BLaER1 treated with 17β-estradiol and CSF1 and Interleukin-3, amounts not matched to agents 10 nM and 100 nM (cell line): Measurements from ENCODE around the gene PPP1R13L.

ENCODE experiments used
- H3K27ac ChIP-seq, 11 experiments: shearing (Covaris generic); formaldehyde crosslinking; 2 replicates each; pipeline ENCODE4 v1.8.1; 2022
- H3K27me3 ChIP-seq, 11 experiments: shearing (Covaris generic); formaldehyde crosslinking; 2 replicates each; pipeline ENCODE4 v1.8.1; 2022
- H3K36me3 ChIP-seq, 11 experiments: shearing (Covaris generic); formaldehyde crosslinking; 2 replicates each; pipeline ENCODE4 v1.8.1; 2022
- H3K4me1 ChIP-seq, 10 experiments: shearing (Covaris generic); formaldehyde crosslinking; 2 replicates each; pipeline ENCODE4 v1.8.1; 2022
- H3K4me2 ChIP-seq, 11 experiments: shearing (Covaris generic); formaldehyde crosslinking; 2 replicates each; pipeline ENCODE4 v1.8.1; 2022
- H3K4me3 ChIP-seq, 10 experiments: shearing (Covaris generic); formaldehyde crosslinking; 2 replicates each; pipeline ENCODE4 v1.8.1; 2022
- H3K9ac ChIP-seq, 11 experiments: shearing (Covaris generic); formaldehyde crosslinking; 2 replicates each; pipeline ENCODE4 v1.8.1; 2022
- H3K9me3 ChIP-seq, 11 experiments: shearing (Covaris generic); formaldehyde crosslinking; replicated peaks in 1 of 11; 2 replicates each; pipeline ENCODE4 v1.8.1; 2022
- H4K20me1 ChIP-seq, 11 experiments: shearing (Covaris generic); formaldehyde crosslinking; 2 replicates each; pipeline ENCODE4 v1.8.1; 2022
- Cebpa-rat ChIP-seq, 11 experiments: shearing (Covaris generic); IDR thresholded peaks; 2 replicates each; pipeline ENCODE4 v1.8.1; 2022

PPP1R13L gene

DNA sequence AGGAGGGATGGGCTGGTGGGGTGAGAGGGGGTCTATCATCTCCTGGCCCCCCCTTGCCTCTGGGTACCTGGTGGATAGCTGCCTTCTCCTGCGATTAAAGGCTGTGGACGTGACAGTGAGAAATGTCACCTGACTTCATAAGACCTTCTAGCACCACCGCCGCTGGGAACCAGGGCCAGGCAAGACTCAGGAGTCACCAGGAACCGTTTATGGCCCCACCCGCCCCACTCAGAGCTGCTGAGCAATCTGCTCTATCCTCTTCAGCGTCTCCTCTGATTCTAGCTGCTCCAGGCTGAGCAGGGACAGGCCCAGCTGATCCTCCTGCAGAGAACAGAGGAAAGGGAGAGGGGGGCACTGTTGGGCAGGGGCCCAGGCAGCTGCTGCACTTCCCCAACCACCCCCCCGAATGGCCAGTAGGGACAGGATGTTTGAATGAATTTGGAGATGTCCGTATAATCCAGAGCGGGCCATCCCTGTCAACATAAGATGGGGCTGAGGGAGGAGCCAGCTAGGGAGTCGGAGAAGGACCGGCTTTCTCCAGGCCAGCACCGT, 53.4 kb downstream of the PPP1R13L start:
- no peak overlapping the region for H3K9ac ChIP-seq
- peaks cover 37 to 73% (median 57%) of the 10 kb centered on the region in 11 experiments for H3K36me3 ChIP-seq
- H3K4me3 ChIP-seq = no peak overlapping the region
- H3K27ac ChIP-seq = no peak overlapping the region
- peaks cover 0 to 62% (median 0%) of the 10 kb centered on the region in 11 experiments; a peak in 5 of 22 replicates for H4K20me1 ChIP-seq
- no peak overlapping the region for H3K4me2 ChIP-seq
- TF ChIP-seq Cebpa-rat (IDR thresholded peaks at IDR 0.05) = no peak
- H3K9me3 ChIP-seq = no peaks in the 10 kb centered on the region
- H3K4me1 ChIP-seq = no peaks in the 10 kb centered on the region
- peaks cover 0 to 5% (median 3%) of the 10 kb centered on the region in 11 experiments; a peak in 8 of 22 replicates for H3K27me3 ChIP-seq

DNA sequence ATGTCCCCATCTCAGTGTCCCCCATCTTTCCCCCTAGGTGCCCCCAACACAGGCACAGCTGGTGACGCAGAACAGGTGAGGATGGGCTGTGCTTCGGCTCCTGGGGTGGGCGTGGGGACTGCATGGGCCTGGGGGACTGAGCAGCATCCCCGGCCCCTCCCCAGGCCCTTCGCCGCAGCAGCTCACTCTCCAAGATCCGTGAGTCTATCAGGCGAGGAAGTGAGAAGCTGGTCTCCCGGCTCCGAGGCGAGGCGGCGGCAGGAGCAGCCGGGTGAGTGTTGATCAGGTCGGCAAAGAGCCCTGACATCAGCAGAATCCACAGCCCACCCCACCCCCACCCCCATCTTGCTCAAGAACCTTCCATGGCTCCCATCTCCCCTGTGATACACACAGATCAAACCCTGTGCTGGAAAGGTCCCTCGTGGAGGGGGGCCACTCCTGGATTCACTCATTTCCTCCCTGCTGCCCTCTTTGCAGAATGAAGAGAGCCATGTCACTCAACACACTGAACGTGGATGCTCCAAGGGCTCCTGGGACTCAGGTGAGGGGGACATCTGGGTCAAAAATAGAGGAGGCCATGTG, 54.3 kb downstream of the PPP1R13L start:
- TF ChIP-seq Cebpa-rat (IDR thresholded peaks at IDR 0.05) = no peak
- Histone ChIP-seq H3K27ac (no peak overlapping the region), H3K4me1 (no peaks in the 10 kb centered on the region), H4K20me1 (peaks cover 0 to 52% (median 0%) of the 10 kb centered on the region in 11 experiments; a peak in 5 of 22 replicates), H3K4me2 (no peak overlapping the region), H3K27me3 (peaks cover 0 to 11% (median 6%) of the 10 kb centered on the region in 11 experiments; a peak in 8 of 22 replicates), H3K36me3 (peaks cover 37 to 64% (median 48%) of the 10 kb centered on the region in 11 experiments), H3K4me3 (no peak overlapping the region), H3K9ac (no peak overlapping the region), H3K9me3 (no peaks in the 10 kb centered on the region)

GRCh38 chr19:45349430-45349941, 55.4 kb downstream of the PPP1R13L start:
- Histone ChIP-seq H3K4me3 (no peak overlapping the region), H3K36me3 (peaks cover 28 to 53% (median 37%) of the 10 kb centered on the region in 11 experiments), H3K9ac (no peak overlapping the region), H3K9me3 (no peaks in the 10 kb centered on the region), H3K4me1 (no peaks in the 10 kb centered on the region), H3K27me3 (peaks cover 0 to 11% (median 6%) of the 10 kb centered on the region in 11 experiments; a peak in 8 of 22 replicates), H3K27ac (no peak overlapping the region), H4K20me1 (peaks cover 0 to 46% (median 0%) of the 10 kb centered on the region in 11 experiments; a peak in 4 of 22 replicates), H3K4me2 (no peak overlapping the region)
- TF ChIP-seq Cebpa-rat (IDR thresholded peaks at IDR 0.05) = no peak

- H4K20me1 ChIP-seq = peaks cover 0 to 42% (median 0%) of the 10 kb centered on the region in 11 experiments; a peak in 4 of 22 replicates
- H3K4me3 ChIP-seq = no peak overlapping the region
- no peaks in the 10 kb centered on the region for H3K4me1 ChIP-seq
- TF ChIP-seq Cebpa-rat (IDR thresholded peaks at IDR 0.05) = no peak
- no peak overlapping the region for H3K9ac ChIP-seq
- peaks cover 0 to 11% (median 6%) of the 10 kb centered on the region in 11 experiments; a peak in 8 of 22 replicates for H3K27me3 ChIP-seq
- H3K4me2 ChIP-seq = no peak overlapping the region
- H3K27ac ChIP-seq = no peak overlapping the region
- H3K9me3 ChIP-seq = no peaks in the 10 kb centered on the region
- peaks cover 23 to 49% (median 33%) of the 10 kb centered on the region in 11 experiments for H3K36me3 ChIP-seq
Measured at GRCh38 chr19:45349126-45349415, 55.8 kb downstream of the PPP1R13L start.

GRCh38 chr19:45348367-45349125, 56.3 kb downstream of the PPP1R13L start:
- no peaks in the 10 kb centered on the region for H3K4me1 ChIP-seq
- peaks cover 0 to 37% (median 0%) of the 10 kb centered on the region in 11 experiments; a peak in 4 of 22 replicates for H4K20me1 ChIP-seq
- H3K9me3 ChIP-seq = no peaks in the 10 kb centered on the region
- no peak overlapping the region for H3K27ac ChIP-seq
- H3K36me3 ChIP-seq = peaks cover 18 to 44% (median 28%) of the 10 kb centered on the region in 11 experiments
- no peak overlapping the region for H3K4me3 ChIP-seq
- no peak overlapping the region for H3K9ac ChIP-seq
- TF ChIP-seq Cebpa-rat (IDR thresholded peaks at IDR 0.05) = peak in 4 of 11 experiments; percentile 17 to 55 (median 27); a peak in 2 of 22 replicates
- H3K27me3 ChIP-seq = peaks cover 0 to 11% (median 6%) of the 10 kb centered on the region in 11 experiments; a peak in 8 of 22 replicates
- no peak overlapping the region for H3K4me2 ChIP-seq

- Histone ChIP-seq H4K20me1 (peaks cover 0 to 32% (median 0%) of the 10 kb centered on the region in 11 experiments; a peak in 3 of 22 replicates), H3K4me1 (no peaks in the 10 kb centered on the region)
Measured at GRCh38 chr19:45347570-45348366, 57.1 kb downstream of the PPP1R13L start.

DNA sequence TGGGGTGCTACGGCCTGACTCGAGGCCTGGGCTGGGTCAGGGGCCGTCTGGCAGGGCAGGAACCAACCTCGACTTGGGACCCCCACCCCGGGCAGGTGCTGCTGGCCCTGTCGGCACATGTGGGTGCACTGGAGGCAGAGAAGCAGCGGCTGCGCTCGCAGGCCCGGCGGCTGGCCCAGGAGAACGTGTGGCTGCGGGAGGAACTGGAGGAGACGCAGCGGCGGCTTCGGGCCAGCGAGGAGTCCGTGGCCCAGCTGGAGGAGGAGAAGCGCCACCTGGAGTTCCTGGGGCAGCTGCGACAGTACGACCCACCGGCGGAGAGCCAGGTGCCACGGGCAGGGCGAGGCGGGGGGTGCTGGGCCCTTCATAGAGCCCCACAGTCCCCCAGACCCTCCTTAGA, 58.4 kb downstream of the PPP1R13L start:
- Histone ChIP-seq H3K4me2 (no peak overlapping the region), H3K27ac (no peak overlapping the region), H3K9me3 (no peaks in the 10 kb centered on the region), H3K4me3 (no peak overlapping the region), H3K27me3 (peaks cover 0 to 15% (median 7%) of the 10 kb centered on the region in 11 experiments; a peak in 10 of 22 replicates), H3K4me1 (no peaks in the 10 kb centered on the region), H4K20me1 (peaks cover 0 to 21% (median 0%) of the 10 kb centered on the region in 11 experiments; a peak in 2 of 22 replicates), H3K9ac (no peak overlapping the region), H3K36me3 (peaks cover 0 to 23% (median 9%) of the 10 kb centered on the region in 11 experiments; a peak in 19 of 22 replicates)
- no peak for TF ChIP-seq Cebpa-rat (IDR thresholded peaks at IDR 0.05)

More at GRCh38 chr19:45347570-45348366, 57.1 kb downstream of the PPP1R13L start:
- H3K9me3 ChIP-seq = no peaks in the 10 kb centered on the region
- no peak overlapping the region for H3K4me2 ChIP-seq
- peaks cover 10 to 36% (median 20%) of the 10 kb centered on the region in 11 experiments for H3K36me3 ChIP-seq
- no peak overlapping the region for H3K9ac ChIP-seq
- H3K27ac ChIP-seq = no peak overlapping the region
- peaks cover 0 to 11% (median 6%) of the 10 kb centered on the region in 11 experiments; a peak in 8 of 22 replicates for H3K27me3 ChIP-seq
- no peak for TF ChIP-seq Cebpa-rat (IDR thresholded peaks at IDR 0.05)
- H3K4me3 ChIP-seq = no peak overlapping the region

DNA sequence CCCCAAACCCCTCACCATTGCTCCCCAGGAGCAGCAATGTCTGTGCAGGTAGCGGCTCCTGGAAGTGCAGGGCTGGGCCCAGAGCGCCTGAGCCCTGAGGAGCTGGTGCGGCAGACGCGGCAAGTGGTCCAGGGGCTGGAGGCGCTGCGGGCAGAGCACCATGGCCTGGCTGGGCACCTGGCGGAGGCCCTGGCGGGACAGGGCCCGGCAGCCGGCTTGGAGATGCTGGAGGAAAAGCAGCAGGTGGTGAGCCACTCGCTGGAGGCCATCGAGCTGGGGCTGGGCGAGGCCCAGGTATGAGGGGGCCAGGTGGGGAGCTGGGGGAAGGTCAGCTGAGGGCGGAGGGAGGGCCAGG, 59.4 kb downstream of the PPP1R13L start:
- H3K27me3 ChIP-seq = peaks cover 9 to 24% (median 17%) of the 10 kb centered on the region in 11 experiments
- no peak for TF ChIP-seq Cebpa-rat (IDR thresholded peaks at IDR 0.05)
- H3K4me2 ChIP-seq = no peak overlapping the region
- no peak overlapping the region for H3K9ac ChIP-seq
- no peak overlapping the region for H3K4me3 ChIP-seq
- H3K4me1 ChIP-seq = peaks cover 2 to 6% (median 4%) of the 10 kb centered on the region in 10 experiments; a peak in 15 of 20 replicates
- H3K9me3 ChIP-seq = no peaks in the 10 kb centered on the region
- H3K36me3 ChIP-seq = peaks cover 0 to 13% (median 3%) of the 10 kb centered on the region in 11 experiments; a peak in 6 of 22 replicates
- peaks cover 0 to 15% (median 0%) of the 10 kb centered on the region in 11 experiments; a peak in 2 of 22 replicates for H4K20me1 ChIP-seq
- H3K27ac ChIP-seq = no peak overlapping the region
